Endothelial cell of umbilical vein (primary cell): ENCODE data around the gene ZNF672. TPM values are rescaled to one million over a fixed set of nuclear protein-coding genes. Genes with fewer than 3 reads are reported as not detected.

Experiments used
- BruUV-seq: library from RNA; stranded (reverse); fragments of 400-500 nt; replicated peaks from 2 replicates; lab custom pipeline; 2021; lab: Mats Ljungman, UMichigan
- CTCF ChIA-PET: fragments of 300-600, 350-600 bp; sonication (Branson Sonifier 250); formaldehyde crosslinking; loops from one replicate; lab custom pipeline; 2021; ENCODE audit warnings: antibody characterized with exemption, inconsistent platforms; lab: Charles Lee
- POLR2A ChIA-PET: fragments of 300-600, 350-600 bp; sonication (Branson Sonifier 250); formaldehyde crosslinking; loops from one replicate; lab custom pipeline; 2021; ENCODE audit warnings: antibody characterized with exemption, inconsistent platforms; lab: Charles Lee
- DNase-seq: peaks from one replicate; pipeline ENCODE4 v3.0.0-alpha.2; 2011; ENCODE audit warnings: low read depth, low spot score
- FAIRE-seq: peaks from 2 replicates; lab custom pipeline; 2011; peaks lifted over from hg19 to GRCh38; lab: Jason Lieb, UNC
- H2AFZ ChIP-seq: 2 replicates; pipeline ENCODE4 v1.6.0; 2012; ENCODE audit warnings: low read depth, low read length, control low read depth, inconsistent platforms
- H3K27ac ChIP-seq: 2 replicates; pipeline ENCODE4 v1.5.1; 2011; ENCODE audit warnings: low read depth, mild to moderate bottlenecking, control low read depth, low read length, moderate library complexity; ENCODE audit not compliant: insufficient read depth
- H3K27me3 ChIP-seq, 2 experiments: 2 replicates each; pipeline versions ENCODE4 v1.6.0 to v1.6.1; 2011; ENCODE audit warnings: low read length in 2 of 2, mixed read lengths in 1 of 2; ENCODE audit not compliant: control insufficient read depth in 2 of 2, insufficient read depth in 2 of 2
- H3K36me3 ChIP-seq, 2 experiments: 2 replicates in 1 of 2; 3 replicates in 1 of 2; pipeline ENCODE4 v1.5.1; 2011; ENCODE audit warnings: low read length in 2 of 2, mild to moderate bottlenecking in 1 of 2, moderate library complexity in 1 of 2; ENCODE audit not compliant: control insufficient read depth in 2 of 2, insufficient read depth in 2 of 2; ENCODE audit errors: extremely low read depth in 1 of 2
- H3K4me1 ChIP-seq: 3 replicates; pipeline ENCODE4 v1.5.1; 2011; ENCODE audit warnings: mild to moderate bottlenecking, low read length; ENCODE audit not compliant: control insufficient read depth, insufficient read depth; ENCODE audit errors: extremely low read depth
- H3K4me2 ChIP-seq: 2 replicates; pipeline ENCODE4 v1.6.1; 2011; ENCODE audit warnings: low read length, control low read depth, mixed read lengths; ENCODE audit not compliant: insufficient read depth
- H3K4me3 ChIP-seq, 3 experiments: fragments of 200-600 bp in 1 of 3; sonication (generic), shearing (Covaris generic) in 1 of 3; replicated peaks in 1 of 3; 2 replicates each; pipeline ENCODE4 v1.5.1; 2011 to 2016; ENCODE audit warnings: control low read depth in 3 of 3, low read length in 3 of 3, mild to moderate bottlenecking in 2 of 3, inconsistent platforms in 1 of 3, low read depth in 1 of 3, moderate library complexity in 1 of 3; ENCODE audit not compliant: insufficient read depth in 1 of 3
- H3K79me2 ChIP-seq: 2 replicates; pipeline ENCODE4 v1.6.0; 2012; ENCODE audit warnings: low read length, inconsistent platforms; ENCODE audit not compliant: control insufficient read depth, insufficient read depth
- H3K9ac ChIP-seq: replicated peaks from 2 replicates; pipeline ENCODE3; 2011; ENCODE audit warnings: low read length, control low read depth; ENCODE audit not compliant: insufficient read depth; ENCODE audit errors: extremely low read depth
- H3K9me1 ChIP-seq: replicated peaks from 3 replicates; pipeline ENCODE4 v1.6.0; 2011; ENCODE audit warnings: mild to moderate bottlenecking, low read length; ENCODE audit not compliant: control insufficient read depth, insufficient read depth; ENCODE audit errors: extremely low read depth
- H3K9me3 ChIP-seq: replicated peaks from 2 replicates; pipeline ENCODE4 v1.5.1; 2012; ENCODE audit warnings: low read length, inconsistent platforms; ENCODE audit not compliant: control insufficient read depth, insufficient read depth
- H4K20me1 ChIP-seq: replicated peaks from 2 replicates; pipeline ENCODE3; 2011; ENCODE audit warnings: mild to moderate bottlenecking, low read length; ENCODE audit not compliant: control insufficient read depth, insufficient read depth; ENCODE audit errors: extremely low read depth
- CTCF ChIP-seq, 2 donors: IDR thresholded peaks; 1 replicate in 1 of 2; 2 replicates in 1 of 2; pipeline ENCODE4 v1.5.1; 2011; ENCODE audit warnings: low read length in 2 of 2, mild to moderate bottlenecking in 2 of 2, moderate library complexity in 2 of 2, control low read depth in 1 of 2, inconsistent platforms in 1 of 2, low read depth in 1 of 2; ENCODE audit not compliant: insufficient read depth in 1 of 2; ENCODE audit errors: extremely low read depth in 1 of 2
- EZH2 ChIP-seq: IDR thresholded peaks from 2 replicates; pipeline ENCODE4 v1.6.1; 2012; ENCODE audit warnings: borderline replicate concordance, low read depth, mild to moderate bottlenecking, moderate library complexity, low read length, inconsistent platforms; ENCODE audit not compliant: severe bottlenecking
- FOS ChIP-seq: IDR thresholded peaks from 2 replicates; pipeline ENCODE4 v1.6.1; 2011; ENCODE audit warnings: mild to moderate bottlenecking, low read length, moderate library complexity, borderline replicate concordance; ENCODE audit not compliant: insufficient read depth
- GATA2 ChIP-seq: IDR thresholded peaks from 2 replicates; pipeline ENCODE4 v1.7.0; 2011; ENCODE audit warnings: low read depth, mild to moderate bottlenecking, moderate library complexity, mixed read lengths, low read length; ENCODE audit not compliant: insufficient read length, insufficient read depth
- JUN ChIP-seq: IDR thresholded peaks from 2 replicates; pipeline ENCODE4 v1.6.1; 2011; ENCODE audit warnings: borderline replicate concordance, low read depth; ENCODE audit not compliant: insufficient read length, insufficient read depth
- MAX ChIP-seq: IDR thresholded peaks from 2 replicates; pipeline ENCODE4 v1.6.1; 2011; ENCODE audit not compliant: insufficient read depth, insufficient read length
- MYC ChIP-seq: IDR thresholded peaks from one replicate; pipeline ENCODE4 v1.6.1; 2011; ENCODE audit warnings: mild to moderate bottlenecking, low read depth, low read length
- POLR2A ChIP-seq: IDR thresholded peaks from 2 replicates; pipeline ENCODE4 v1.6.1; 2012; ENCODE audit warnings: low read depth, mild to moderate bottlenecking, control low read depth, low read length
- POLR2AphosphoS5 ChIP-seq: IDR thresholded peaks from 2 replicates; pipeline ENCODE4 v1.6.1; 2012; ENCODE audit warnings: low read depth, mild to moderate bottlenecking, control low read depth, low read length, moderate library complexity; ENCODE audit not compliant: insufficient read depth
- dilution Hi-C: fragments of 300-500 bp; cut with MboI; formaldehyde crosslinking; loops from one replicate; pipeline ENCODE4 v1.15.0; 2019; ENCODE audit warnings: low sequenced_read_pairs; ENCODE audit not compliant: extremely low pct_ligation_motif_present
- intact Hi-C: fragments of 100-400 bp; cut with micrococcal nuclease; formaldehyde crosslinking; loops from one replicate; pipeline ENCODE4 v1.10.0; 2022
- polyA plus RNA-seq, 4 experiments: library from polyadenylated mRNA; depleted of rRNA in 3 of 4; stranded (reverse) in 3 of 4; unstranded in 1 of 4; fragments of >200 nt; gene quantifications; 2 replicates each; pipeline versions ENCODE4 v1.2.1 to v1.2.3, GENCODE V29; 2011 to 2012; ENCODE audit warnings: missing spikeins in 1 of 4
- total RNA-seq: library from RNA; stranded (reverse); gene quantifications from 2 replicates; pipeline ENCODE4 v1.2.3, GENCODE V29; 2021

ZNF672 gene
- total and polyA plus RNA-seq, 2 donors (not counting 3 experiments of a cell fraction or from before 2014, with no cell fraction given) = 20.1 to 29.6 TPM

- H3K79me2 ChIP-seq = peaks cover 10% of the 10 kb centered on the region
- TF ChIP-seq FOS (no peak), MYC (no peak), MAX (no peak), POLR2A (no peak), CTCF (IDR thresholded peaks at IDR 0.05; ENCODE audit: extremely low read depth in 1 of 2, insufficient read depth in 1 of 2, low read depth in 1 of 2, low read length in 2 of 2) (no peak), POLR2AphosphoS5 (no peak), GATA2 (no peak), JUN (no peak), EZH2 (no peak)
- H2AFZ ChIP-seq = peak overlapping the region; percentile 68
- no peaks in the 10 kb centered on the region for H4K20me1 ChIP-seq
- peak overlapping the region; percentile 48 for H3K9ac ChIP-seq
- BruUV-seq = no TSS peak
- peak overlapping the region; percentile 18 to 62 (median 39) for H3K4me3 ChIP-seq
- peak overlapping the region; percentile 82 for H3K4me2 ChIP-seq
- dilution Hi-C loops = no loop called here
- no peaks in the 10 kb centered on the region for H3K9me1 ChIP-seq
- no peak for DNase-seq
- intact Hi-C loops = loop anchor here (1.0 kb wide), 1 partner anchor 31 kb away; no protein-coding TSS in a partner anchor
- peaks cover 2 to 4% of the 10 kb centered on the region in 2 experiments for H3K27me3 ChIP-seq
- no peak for FAIRE-seq
- peaks cover 18% of the 10 kb centered on the region for H3K4me1 ChIP-seq
- no peaks in the 10 kb centered on the region for H3K9me3 ChIP-seq
- ChIA-PET CTCF (interaction anchor here (1.1 to 2.6 kb wide), 8 partner anchors 8 to 32 kb away, joined by 3 to 17 read pairs (median 10); partner anchors contain the start of genes SH3BP5L and ZNF672), POLR2A (interaction anchor here (2.2 kb wide), 1 partner anchor 20 kb away, joined by 14 read pairs; the partner anchor contains the start of gene ZNF672)
- H3K27ac ChIP-seq = no peak overlapping the region
- peaks cover 0 to 5% of the 10 kb centered on the region in 2 experiments for H3K36me3 ChIP-seq
These were observed 19.7 kb downstream of the ZNF672 start for GRCh38 chr1:248857749-248858095.
